CD14-positive monocyte (primary cell): Measurements from ENCODE around the gene ACER1. TPM values are rescaled to one million over a fixed set of nuclear protein-coding genes. Genes with fewer than 3 reads are reported as not detected.
"Not testable (repeated sequence)": the region's sequence is repeated elsewhere in the genome, so short reads cannot be mapped to it uniquely, and the experiment has no call there.

Source experiments
- DNase-seq, 3 donors: peaks; one replicate each; pipeline ENCODE4 v3.0.0-alpha.2; 2011 to 2022
- H2AFZ ChIP-seq: 2 replicates; pipeline ENCODE4 v1.6.0; 2012; ENCODE audit warnings: mild to moderate bottlenecking, low read depth, low read length, inconsistent platforms; ENCODE audit not compliant: insufficient read depth, poor library complexity, severe bottlenecking
- H3K27ac ChIP-seq, 2 donors: 1 replicate in 1 of 2; 2 replicates in 1 of 2; pipeline ENCODE4 v1.5.1; 2012 to 2013; ENCODE audit warnings: low read length in 2 of 2, control low read depth in 1 of 2, inconsistent platforms in 1 of 2, low read depth in 1 of 2, mild to moderate bottlenecking in 1 of 2
- H3K27me3 ChIP-seq, 2 donors: one replicate each; pipeline versions ENCODE4 v1.6.0 to v1.6.1; 2011 to 2013; ENCODE audit warnings: low read length in 2 of 2; ENCODE audit not compliant: control insufficient read depth in 2 of 2, insufficient read depth in 2 of 2
- H3K36me3 ChIP-seq, 2 donors: replicated peaks in 1 of 2; 1 replicate in 1 of 2; 2 replicates in 1 of 2; pipeline versions ENCODE4 v1.5.1 to v1.6.1; 2012 to 2013; ENCODE audit warnings: low read length in 2 of 2, control low read depth in 1 of 2, inconsistent platforms in 1 of 2, mild to moderate bottlenecking in 1 of 2; ENCODE audit not compliant: insufficient read depth in 2 of 2, control insufficient read depth in 1 of 2
- H3K4me1 ChIP-seq, 2 donors: 1 replicate in 1 of 2; 2 replicates in 1 of 2; pipeline versions ENCODE4 v1.5.1 to v1.6.1; 2012 to 2013; ENCODE audit warnings: low read length in 2 of 2, control low read depth in 1 of 2, inconsistent platforms in 1 of 2, mild to moderate bottlenecking in 1 of 2, moderate library complexity in 1 of 2; ENCODE audit not compliant: insufficient read depth in 2 of 2, control insufficient read depth in 1 of 2
- H3K4me2 ChIP-seq: replicated peaks from 2 replicates; pipeline ENCODE3; 2012; ENCODE audit warnings: low read length, moderate library complexity, mild to moderate bottlenecking; ENCODE audit not compliant: poor library complexity, severe bottlenecking; ENCODE audit errors: extremely low read depth
- H3K4me3 ChIP-seq, 3 experiments: fragments of 200-600 bp in 1 of 3; sonication (generic) in 1 of 3; replicated peaks in 1 of 3; 1 replicate in 2 of 3; 2 replicates in 1 of 3; pipeline ENCODE4 v1.5.1; 2011 to 2013; ENCODE audit warnings: low read length in 3 of 3, mild to moderate bottlenecking in 3 of 3, control low read depth in 2 of 3, low read depth in 2 of 3, inconsistent platforms in 1 of 3, moderate library complexity in 1 of 3
- H3K79me2 ChIP-seq: 2 replicates; pipeline ENCODE4 v1.6.0; 2012; ENCODE audit warnings: mild to moderate bottlenecking, control low read depth, inconsistent platforms, low read length, moderate library complexity; ENCODE audit not compliant: insufficient read depth
- H3K9ac ChIP-seq: 2 replicates; pipeline ENCODE4 v1.6.0; 2017; ENCODE audit warnings: low read length, mild to moderate bottlenecking; ENCODE audit not compliant: insufficient read depth, poor library complexity, severe bottlenecking
- H3K9me3 ChIP-seq, 2 donors: replicated peaks in 1 of 2; 1 replicate in 1 of 2; 2 replicates in 1 of 2; pipeline versions ENCODE4 v1.5.1 to v1.6.1; 2012 to 2013; ENCODE audit warnings: low read length in 2 of 2, control low read depth in 1 of 2; ENCODE audit not compliant: control insufficient read depth in 1 of 2, insufficient read depth in 1 of 2
- H4K20me1 ChIP-seq: 2 replicates; pipeline ENCODE4 v1.6.0; 2012; ENCODE audit warnings: mild to moderate bottlenecking, low read length, control low read depth, moderate library complexity; ENCODE audit not compliant: insufficient read depth
- H3K27ac Mint-ChIP-seq, 7 donors: one replicate each; pipeline ENCODE4 v1.8.0; 2020; ENCODE audit warnings: mild to moderate bottlenecking in 7 of 7, mixed read lengths in 7 of 7, moderate library complexity in 6 of 7, inconsistent platforms in 2 of 7
- H3K27me3 Mint-ChIP-seq, 3 donors: one replicate each; pipeline ENCODE4 v1.8.0; 2021 to 2022; ENCODE audit warnings: low read depth in 3 of 3, mild to moderate bottlenecking in 3 of 3, mixed read lengths in 3 of 3, moderate library complexity in 3 of 3, inconsistent platforms in 1 of 3
- H3K36me3 Mint-ChIP-seq, 2 donors: one replicate each; pipeline ENCODE4 v1.8.0; 2020; ENCODE audit warnings: mixed read lengths in 2 of 2, inconsistent platforms in 1 of 2, mild to moderate bottlenecking in 1 of 2
- H3K4me1 Mint-ChIP-seq: one replicate; pipeline ENCODE4 v1.8.0; 2020; ENCODE audit warnings: mild to moderate bottlenecking, mixed read lengths
- H3K4me3 Mint-ChIP-seq, 2 donors: one replicate each; pipeline ENCODE4 v1.8.0; 2020; ENCODE audit warnings: mild to moderate bottlenecking in 2 of 2, mixed read lengths in 2 of 2, moderate library complexity in 1 of 2
- H3K9me3 Mint-ChIP-seq, 7 donors: one replicate each; pipeline ENCODE4 v1.8.0; 2020 to 2022; ENCODE audit warnings: mixed read lengths in 7 of 7, mild to moderate bottlenecking in 6 of 7, moderate library complexity in 6 of 7, inconsistent platforms in 2 of 7
- WGBS: methylation state at CpG from one replicate; pipeline ENCODE4 v1.1.5; 2013; ENCODE audit warnings: missing lambda C conversion rate; ENCODE audit not compliant: insufficient coverage; 5-methylcytosine and 5-hydroxymethylcytosine counted together
- intact Hi-C, 2 donors: fragments of 100-400 bp; cut with micrococcal nuclease; formaldehyde crosslinking; loops; one replicate each; pipeline versions ENCODE4 v1.15.0 to v1.15.1; 2023
- polyA plus RNA-seq, 3 donors: library from polyadenylated mRNA; depleted of rRNA in 1 of 3; unstranded in 2 of 3; stranded (reverse) in 1 of 3; fragments of 300-500 nt in 2 of 3; fragments of >200 nt in 1 of 3; fragmentation: Illumina TruSeq in 2 of 3; gene quantifications; 1 replicate in 2 of 3; 2 replicates in 1 of 3; pipeline ENCODE4 v1.2.3, GENCODE V29; 2012 to 2021
- TF ChIP-seq, protein P1 (sequence below): fragments of 200-600 bp; IDR thresholded peaks from one replicate; pipeline ENCODE4 v1.8.0; 2022; ENCODE audit warnings: antibody characterized with exemption, mild to moderate bottlenecking

ACER1 gene
- polyA plus RNA-seq, 3 donors, result not detected

DNA sequence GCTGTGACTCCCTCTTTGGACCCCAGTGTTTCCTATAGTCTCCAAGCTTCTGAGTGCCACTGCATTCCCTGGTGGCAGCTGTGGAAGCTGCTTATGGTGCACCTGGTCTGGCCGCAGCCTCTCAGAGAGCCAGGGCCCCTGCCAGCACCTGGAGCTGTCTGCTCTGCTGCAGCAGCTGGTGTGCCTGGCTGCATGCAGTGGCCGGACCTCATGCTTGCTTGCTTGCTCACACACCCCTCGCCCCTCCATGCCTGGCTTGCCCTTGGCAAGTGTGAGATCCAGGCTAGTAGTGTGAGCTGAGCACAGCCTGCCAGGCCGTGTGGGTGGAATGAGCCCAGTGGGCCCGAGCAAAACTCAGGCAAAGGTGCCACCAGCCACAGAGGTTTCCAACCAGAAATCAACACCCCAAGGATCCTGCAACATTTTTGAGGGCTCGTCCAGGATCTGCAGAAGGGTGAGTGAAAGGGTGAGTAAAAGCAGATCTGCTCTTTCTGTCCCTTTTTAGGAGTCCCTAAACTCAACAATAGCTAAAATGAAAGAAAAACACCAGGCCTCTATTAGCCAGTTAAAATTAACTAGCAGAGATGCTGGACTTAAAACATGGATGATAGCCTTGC is 46.0 kb downstream of the ACER1 start:
- no peak overlapping the region for H2AFZ ChIP-seq
- no peak overlapping the region for H3K4me3 Mint-ChIP-seq
- DNase-seq, result no peak
- H3K9me3 Mint-ChIP-seq, result peaks cover 48 to 83% (median 78%) of the 10 kb centered on the region in 7 donors
- WGBS, result 86% methylated on average over 3 of the region's 6 CpGs
- no peaks in the 10 kb centered on the region for H3K4me1 ChIP-seq
- no peaks in the 10 kb centered on the region for H3K36me3 ChIP-seq
- H3K27me3 Mint-ChIP-seq, result peaks cover 0 to 20% (median 7%) of the 10 kb centered on the region in 3 donors
- TF ChIP-seq, protein P1, sequence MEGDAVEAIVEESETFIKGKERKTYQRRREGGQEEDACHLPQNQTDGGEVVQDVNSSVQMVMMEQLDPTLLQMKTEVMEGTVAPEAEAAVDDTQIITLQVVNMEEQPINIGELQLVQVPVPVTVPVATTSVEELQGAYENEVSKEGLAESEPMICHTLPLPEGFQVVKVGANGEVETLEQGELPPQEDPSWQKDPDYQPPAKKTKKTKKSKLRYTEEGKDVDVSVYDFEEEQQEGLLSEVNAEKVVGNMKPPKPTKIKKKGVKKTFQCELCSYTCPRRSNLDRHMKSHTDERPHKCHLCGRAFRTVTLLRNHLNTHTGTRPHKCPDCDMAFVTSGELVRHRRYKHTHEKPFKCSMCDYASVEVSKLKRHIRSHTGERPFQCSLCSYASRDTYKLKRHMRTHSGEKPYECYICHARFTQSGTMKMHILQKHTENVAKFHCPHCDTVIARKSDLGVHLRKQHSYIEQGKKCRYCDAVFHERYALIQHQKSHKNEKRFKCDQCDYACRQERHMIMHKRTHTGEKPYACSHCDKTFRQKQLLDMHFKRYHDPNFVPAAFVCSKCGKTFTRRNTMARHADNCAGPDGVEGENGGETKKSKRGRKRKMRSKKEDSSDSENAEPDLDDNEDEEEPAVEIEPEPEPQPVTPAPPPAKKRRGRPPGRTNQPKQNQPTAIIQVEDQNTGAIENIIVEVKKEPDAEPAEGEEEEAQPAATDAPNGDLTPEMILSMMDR, result no peak
- H3K36me3 Mint-ChIP-seq, result peaks cover 0 to 7% of the 10 kb centered on the region in 2 donors
- no peaks in the 10 kb centered on the region for H3K27me3 ChIP-seq
- H3K27ac ChIP-seq, result no peak overlapping the region
- H3K27ac Mint-ChIP-seq, result no peak overlapping the region
- no peaks in the 10 kb centered on the region for H3K4me1 Mint-ChIP-seq
- intact Hi-C loops, result no loop called here
- no peaks in the 10 kb centered on the region for H3K79me2 ChIP-seq
- H3K4me3 ChIP-seq, result peak overlapping the region in 1 of 3 experiments; percentile 8
- H3K9me3 ChIP-seq, result peaks cover 62 to 70% of the 10 kb centered on the region in 2 donors
- no peaks in the 10 kb centered on the region for H4K20me1 ChIP-seq
- H3K9ac ChIP-seq, result no peak overlapping the region
- H3K4me2 ChIP-seq, result no peak overlapping the region

DNA sequence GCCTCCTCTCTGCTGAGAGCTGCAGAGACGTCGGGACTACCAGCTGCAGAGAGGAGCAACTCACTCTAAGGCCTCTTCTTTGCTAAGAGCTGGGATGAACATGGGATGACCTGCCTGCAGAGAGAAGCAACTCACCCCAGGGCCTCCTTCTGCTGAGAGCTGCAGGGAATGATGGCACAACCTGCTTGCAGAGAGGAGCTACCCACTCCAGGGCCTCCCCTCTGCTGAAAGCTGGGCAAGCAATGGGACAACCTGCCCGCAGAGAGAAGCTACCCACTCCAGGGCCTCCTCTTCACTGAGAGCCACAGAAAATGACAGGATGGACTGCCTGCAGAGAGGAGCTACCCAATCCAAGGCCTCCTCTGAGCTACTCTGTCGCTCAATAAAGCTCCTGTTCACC is 46.7 kb downstream of the ACER1 start:
- Mint-ChIP-seq H3K27ac (no peak overlapping the region), H3K4me1 (no peaks in the 10 kb centered on the region), H3K36me3 (peaks cover 0 to 6% of the 10 kb centered on the region in 2 donors), H3K9me3 (peaks cover 41 to 76% (median 71%) of the 10 kb centered on the region in 7 donors), H3K4me3 (no peak overlapping the region), H3K27me3 (peaks cover 0 to 18% (median 6%) of the 10 kb centered on the region in 3 donors)
- H2AFZ ChIP-seq, result no peak overlapping the region
- no peaks in the 10 kb centered on the region for H3K27me3 ChIP-seq
- no peak for DNase-seq
- no peaks in the 10 kb centered on the region for H3K4me1 ChIP-seq
- no peak overlapping the region for H3K9ac ChIP-seq
- no peaks in the 10 kb centered on the region for H4K20me1 ChIP-seq
- no peak overlapping the region for H3K27ac ChIP-seq
- intact Hi-C loops, result no loop called here
- TF ChIP-seq, protein P1, result no peak
- H3K79me2 ChIP-seq, result no peaks in the 10 kb centered on the region
- 88% methylated on average over 4 of the region's 4 CpGs for WGBS
- H3K4me2 ChIP-seq, result no peak overlapping the region
- H3K9me3 ChIP-seq, result peaks cover 55 to 63% of the 10 kb centered on the region in 2 donors
- H3K36me3 ChIP-seq, result no peaks in the 10 kb centered on the region
- no peak overlapping the region for H3K4me3 ChIP-seq

DNA sequence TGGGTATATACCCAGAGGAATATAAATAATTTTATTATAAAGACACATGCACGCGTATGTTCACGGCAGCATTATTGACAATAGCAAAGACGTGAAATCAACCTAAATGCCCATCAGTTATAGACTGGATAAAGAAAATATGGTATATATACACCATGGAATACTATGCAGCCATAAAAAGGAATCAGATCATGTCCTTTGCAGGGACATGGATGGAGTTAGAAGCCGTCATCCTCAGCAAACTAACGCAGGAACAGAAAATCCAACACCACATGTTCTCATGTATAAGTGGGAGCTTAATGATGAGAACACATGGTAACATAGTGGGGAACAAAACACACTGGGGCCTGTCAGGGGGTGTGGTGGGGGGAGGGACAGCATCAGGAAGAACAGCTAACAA is 51.0 kb downstream of the ACER1 start:
- Histone ChIP-seq H3K79me2 (peaks cover 21% of the 10 kb centered on the region), H4K20me1 (peaks cover 19% of the 10 kb centered on the region), H3K9me3 (peaks cover 16 to 20% of the 10 kb centered on the region in 2 donors), H3K4me1 (peaks cover 23 to 24% of the 10 kb centered on the region in 2 donors)
- H3K4me3 Mint-ChIP-seq, H2AFZ ChIP-seq, H3K27ac Mint-ChIP-seq, H3K27ac ChIP-seq, H3K4me2 ChIP-seq, H3K36me3 Mint-ChIP-seq, intact Hi-C loops, H3K27me3 ChIP-seq, H3K4me3 ChIP-seq, DNase-seq, H3K36me3 ChIP-seq, H3K9ac ChIP-seq: not testable (repeated sequence)
- Mint-ChIP-seq H3K9me3 (peaks cover 19 to 34% (median 29%) of the 10 kb centered on the region in 7 donors), H3K4me1 (peaks cover 18% of the 10 kb centered on the region), H3K27me3 (peaks cover 0 to 18% (median 7%) of the 10 kb centered on the region in 3 donors)
- WGBS, result no CpG with 5 or more reads among the region's 6 CpGs
